ENCODE measurements around the gene GRB7. TPM values are rescaled to one million over a fixed set of nuclear protein-coding genes. Genes with fewer than 3 reads are reported as not detected.
"Not testable (repeated sequence)": the region's sequence is repeated elsewhere in the genome, so short reads cannot be mapped to it uniquely, and the experiment has no call there.

The GRB7 gene
- total RNA-seq, 2 donors from 2014 or later: 25.4 to 39.9 TPM

GRCh38 chr17:39696731-39697130 lies 41.0 kb upstream of the GRB7 start:
- Histone ChIP-seq H3K4me1 (peaks cover 25% of the 10 kb centered on the region), H3K36me3 (replicated peaks in 1 of 2; ENCODE audit: insufficient read depth in 1 of 2, low read depth in 2 of 2) (no peaks in the 10 kb centered on the region), H3K27ac (no peak overlapping the region), H3K9me3 (no peaks in the 10 kb centered on the region), H3K27me3 (no peaks in the 10 kb centered on the region), H3K4me3 (no peak overlapping the region)
- 64 to 67% methylated on average over 2 to 6 of the region's 6 CpGs for WGBS, 2 donors
- TF ChIP-seq CTCF (IDR thresholded peaks at IDR 0.05) (no peak), POLR2A (IDR thresholded peaks at IDR 0.05) (no peak)
- DNase-seq (no peak), ATAC-seq (no peak)
- intact Hi-C loops (cut with DNase I): no loop called here

DNA sequence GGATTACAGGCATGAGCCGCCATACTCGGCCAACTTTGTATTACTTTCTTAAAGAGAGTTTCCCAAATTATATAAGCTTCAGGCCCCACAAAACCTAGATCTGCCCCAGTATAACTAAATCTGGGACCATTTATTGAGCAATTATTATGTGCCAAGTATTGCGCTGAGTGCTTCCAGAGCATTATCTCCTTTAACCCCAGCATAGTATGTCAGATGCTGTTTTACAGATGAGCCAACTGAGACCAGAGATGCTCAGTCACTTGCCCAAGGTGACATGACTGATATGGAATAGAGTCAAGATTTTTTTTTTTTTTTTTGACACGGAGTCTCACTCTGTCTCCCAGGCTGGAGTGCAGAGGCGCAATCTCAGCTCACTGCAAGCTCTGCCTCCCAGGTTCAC lies 39.8 kb upstream of the GRB7 start:
- WGBS, 2 donors: 71 to 83% methylated on average over 4 to 5 of the region's 5 CpGs
- ATAC-seq (no peak), DNase-seq (no peak)
- no peak overlapping the region for H3K4me3 ChIP-seq
- H3K4me1 ChIP-seq: peaks cover 38% of the 10 kb centered on the region
- no peaks in the 10 kb centered on the region for H3K36me3 ChIP-seq (replicated peaks in 1 of 2; ENCODE audit: insufficient read depth in 1 of 2, low read depth in 2 of 2)
- H3K9me3 ChIP-seq: no peaks in the 10 kb centered on the region
- no peaks in the 10 kb centered on the region for H3K27me3 ChIP-seq
- no peak for TF ChIP-seq POLR2A (IDR thresholded peaks at IDR 0.05)
- no peak for TF ChIP-seq CTCF (IDR thresholded peaks at IDR 0.05)
- no peak overlapping the region for H3K27ac ChIP-seq
- intact Hi-C loops (cut with DNase I): no loop called here

DNA sequence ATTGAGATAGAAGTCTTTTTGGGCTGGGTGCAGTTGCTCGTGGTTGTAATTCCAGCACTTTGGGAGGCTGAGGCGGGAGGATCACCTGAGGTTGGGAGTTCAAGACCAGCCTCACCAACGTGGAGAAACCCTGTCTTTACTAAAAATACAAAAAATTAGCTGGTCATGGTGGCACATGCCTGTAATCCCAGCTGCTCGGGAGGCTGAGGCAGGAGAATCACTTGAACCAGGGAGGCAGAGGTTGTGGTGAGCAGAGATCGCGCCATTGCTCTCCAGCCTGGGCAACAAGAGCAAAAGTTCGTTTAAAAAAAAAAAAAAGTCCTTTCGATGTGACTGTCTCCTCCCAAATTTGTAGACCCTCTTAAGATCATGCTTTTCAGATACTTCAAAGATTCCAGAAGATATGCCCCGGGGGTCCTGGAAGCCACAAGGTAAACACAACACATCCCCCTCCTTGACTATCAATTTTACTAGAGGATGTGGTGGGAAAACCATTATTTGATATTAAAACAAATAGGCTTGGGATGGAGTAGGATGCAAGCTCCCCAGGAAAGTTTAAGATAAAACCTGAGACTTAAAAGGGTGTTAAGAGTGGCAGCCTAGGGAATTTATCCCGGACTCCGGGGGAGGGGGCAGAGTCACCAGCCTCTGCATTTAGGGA lies 38.5 kb upstream of the GRB7 start:
- intact Hi-C loops (cut with DNase I); H3K27me3 ChIP-seq; H3K9me3 ChIP-seq; DNase-seq; H3K36me3 ChIP-seq (replicated peaks in 1 of 2; ENCODE audit: insufficient read depth in 1 of 2, low read depth in 2 of 2); ATAC-seq: not testable (repeated sequence)
- H3K4me3 ChIP-seq: peak overlapping the region; percentile 90 to 96
- WGBS, 2 donors: 43 to 49% methylated on average over 11 of the region's 11 CpGs
- H3K27ac ChIP-seq: peak overlapping the region; percentile 81 to 97 (median 94)
- peaks cover 51% of the 10 kb centered on the region for H3K4me1 ChIP-seq

- H3K4me3 ChIP-seq: peak within 1 kb of the TSS; percentile 90 to 96
- peak within 1 kb of the TSS; percentile 81 to 97 (median 94) for H3K27ac ChIP-seq
- H3K9me3 ChIP-seq: no peaks in the 10 kb centered on the region
- no peaks in the 10 kb centered on the region for H3K27me3 ChIP-seq
- no peaks in the 10 kb centered on the region for H3K36me3 ChIP-seq (replicated peaks in 1 of 2; ENCODE audit: insufficient read depth in 1 of 2, low read depth in 2 of 2)
- H3K4me1 ChIP-seq: peaks cover 56% of the 10 kb centered on the region
- intact Hi-C loops (cut with DNase I): no loop called here
- WGBS, 2 donors: 1 to 4% methylated on average over 11 to 20 of the region's 20 CpGs
- DNase-seq (peak; percentile 73 to 84 (median 82)), ATAC-seq (peak; percentile 84)
- TF ChIP-seq POLR2A (IDR thresholded peaks at IDR 0.05) (peak; percentile 63 to 86 (median 86)), CTCF (IDR thresholded peaks at IDR 0.05) (no peak)
Measured at GRCh38 chr17:39699818-39700147, 38.0 kb upstream of the GRB7 start, which contains the start of gene ERBB2. TSS of gene ERBB2 (plus strand) at chr17:39700064. CDS start at chr17:39700239, 175 bp downstream.

GRCh38 chr17:39700148-39700987 lies 37.4 kb upstream of the GRB7 start:
- intact Hi-C loops (cut with DNase I): no loop called here
- DNase-seq: peak in 2 of 4 donors; percentile 35 to 36

More at GRCh38 chr17:39700148-39700987, 37.4 kb upstream of the GRB7 start:
- Histone ChIP-seq H3K9me3 (no peaks in the 10 kb centered on the region), H3K36me3 (replicated peaks in 1 of 2; ENCODE audit: insufficient read depth in 1 of 2, low read depth in 2 of 2) (no peaks in the 10 kb centered on the region), H3K27me3 (no peaks in the 10 kb centered on the region), H3K4me1 (peaks cover 62% of the 10 kb centered on the region), H3K4me3 (peak overlapping the region; percentile 90 to 96), H3K27ac (peak overlapping the region; percentile 81 to 97 (median 94))
- TF ChIP-seq CTCF (IDR thresholded peaks at IDR 0.05) (no peak), POLR2A (IDR thresholded peaks at IDR 0.05) (no peak)
- 0 to 1% methylated on average over 5 to 51 of the region's 57 CpGs for WGBS, 2 donors
- peak; percentile 62 for ATAC-seq
